ENCODE measurements around the gene CRHR1. TPM values are rescaled to one million over a fixed set of nuclear protein-coding genes. Genes with fewer than 3 reads are reported as not detected.

Gene CRHR1
- polyA plus RNA-seq, 3 donors = not detected

DNA sequence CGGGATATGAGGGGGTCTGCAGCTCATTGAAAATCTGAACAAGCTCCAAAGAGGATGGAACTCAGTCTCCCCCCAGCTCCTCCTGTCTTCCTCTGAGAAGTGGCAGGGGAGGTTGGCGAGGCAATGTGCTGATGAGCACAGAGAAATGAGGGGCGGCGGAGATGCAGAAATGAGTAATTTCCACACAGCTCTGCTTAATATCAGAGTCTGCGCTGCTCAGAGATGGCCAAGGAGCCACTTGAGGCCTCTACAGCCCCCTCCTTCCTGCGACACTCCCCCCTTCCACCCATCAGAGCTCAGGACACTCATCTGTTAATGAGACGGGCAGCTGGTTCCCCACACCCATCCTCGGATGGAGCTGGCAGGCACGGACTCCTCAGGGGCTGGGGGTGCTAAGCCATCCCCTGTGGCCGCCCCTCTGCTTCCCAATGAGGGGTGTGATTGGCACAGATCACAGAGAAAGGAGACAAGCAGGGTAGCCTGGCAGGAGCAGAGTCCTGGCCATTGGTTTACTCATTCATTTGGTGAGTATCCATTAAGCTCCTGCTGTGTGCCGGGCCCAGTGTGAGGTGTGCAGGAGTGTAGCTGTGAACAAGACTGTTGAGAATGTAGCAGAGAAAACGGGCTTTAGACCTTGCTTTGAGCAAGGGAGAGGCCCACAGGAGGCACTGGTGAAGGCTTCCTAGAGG is 12.7 kb upstream of the CRHR1 start:
- no peaks in the 10 kb centered on the region for H3K9me3 ChIP-seq (replicated peaks in 1 of 2; ENCODE audit: control insufficient read depth in 1 of 2, insufficient read depth in 1 of 2, low read length in 2 of 2)
- no peak overlapping the region for H2AFZ ChIP-seq (ENCODE audit: insufficient read depth, low read depth, low read length, poor library complexity, severe bottlenecking)
- Mint-ChIP-seq H3K4me1 (no peaks in the 10 kb centered on the region), H3K27ac (peak overlapping the region in 1 of 7 donors; percentile 22), H3K36me3 (no peaks in the 10 kb centered on the region), H3K4me3 (peak overlapping the region in 1 of 2 donors; percentile 28), H3K9me3 (peaks cover 2 to 10% (median 6%) of the 10 kb centered on the region in 7 donors), H3K27me3 (ENCODE audit: low read depth in 3 of 3) (peaks cover 28 to 35% (median 30%) of the 10 kb centered on the region in 3 donors)
- H3K27me3 ChIP-seq (ENCODE audit: control insufficient read depth in 2 of 2, insufficient read depth in 2 of 2, low read length in 2 of 2) = no peaks in the 10 kb centered on the region
- H4K20me1 ChIP-seq (ENCODE audit: insufficient read depth, low read length) = no peaks in the 10 kb centered on the region
- WGBS (ENCODE audit: insufficient coverage) = 87% methylated on average over 3 of the region's 12 CpGs
- H3K79me2 ChIP-seq (ENCODE audit: insufficient read depth, low read length) = no peaks in the 10 kb centered on the region
- H3K4me2 ChIP-seq (replicated peaks; ENCODE audit: extremely low read depth, low read length, poor library complexity, severe bottlenecking) = no peak overlapping the region
- TF ChIP-seq, protein P1, sequence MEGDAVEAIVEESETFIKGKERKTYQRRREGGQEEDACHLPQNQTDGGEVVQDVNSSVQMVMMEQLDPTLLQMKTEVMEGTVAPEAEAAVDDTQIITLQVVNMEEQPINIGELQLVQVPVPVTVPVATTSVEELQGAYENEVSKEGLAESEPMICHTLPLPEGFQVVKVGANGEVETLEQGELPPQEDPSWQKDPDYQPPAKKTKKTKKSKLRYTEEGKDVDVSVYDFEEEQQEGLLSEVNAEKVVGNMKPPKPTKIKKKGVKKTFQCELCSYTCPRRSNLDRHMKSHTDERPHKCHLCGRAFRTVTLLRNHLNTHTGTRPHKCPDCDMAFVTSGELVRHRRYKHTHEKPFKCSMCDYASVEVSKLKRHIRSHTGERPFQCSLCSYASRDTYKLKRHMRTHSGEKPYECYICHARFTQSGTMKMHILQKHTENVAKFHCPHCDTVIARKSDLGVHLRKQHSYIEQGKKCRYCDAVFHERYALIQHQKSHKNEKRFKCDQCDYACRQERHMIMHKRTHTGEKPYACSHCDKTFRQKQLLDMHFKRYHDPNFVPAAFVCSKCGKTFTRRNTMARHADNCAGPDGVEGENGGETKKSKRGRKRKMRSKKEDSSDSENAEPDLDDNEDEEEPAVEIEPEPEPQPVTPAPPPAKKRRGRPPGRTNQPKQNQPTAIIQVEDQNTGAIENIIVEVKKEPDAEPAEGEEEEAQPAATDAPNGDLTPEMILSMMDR (IDR thresholded peaks at IDR 0.05) = no peak
- no peaks in the 10 kb centered on the region for H3K36me3 ChIP-seq (replicated peaks in 1 of 2; ENCODE audit: control insufficient read depth in 1 of 2, insufficient read depth in 2 of 2, low read length in 2 of 2)
- H3K4me1 ChIP-seq (ENCODE audit: control insufficient read depth in 1 of 2, insufficient read depth in 2 of 2, low read length in 2 of 2) = no peaks in the 10 kb centered on the region
- no peak overlapping the region for H3K9ac ChIP-seq (ENCODE audit: insufficient read depth, low read length, poor library complexity, severe bottlenecking)
- intact Hi-C loops (cut with micrococcal nuclease) = no loop called here
- DNase-seq = no peak
- H3K4me3 ChIP-seq (replicated peaks in 1 of 3; ENCODE audit: low read depth in 2 of 3, low read length in 3 of 3) = no peak overlapping the region
- no peak overlapping the region for H3K27ac ChIP-seq (ENCODE audit: low read depth in 1 of 2, low read length in 2 of 2)

GRCh38 chr17:45775148-45775547 is 9.0 kb upstream of the CRHR1 start:
- no peak overlapping the region for H3K4me2 ChIP-seq (replicated peaks; ENCODE audit: extremely low read depth, low read length, poor library complexity, severe bottlenecking)
- no peak overlapping the region for H2AFZ ChIP-seq (ENCODE audit: insufficient read depth, low read depth, low read length, poor library complexity, severe bottlenecking)
- no peaks in the 10 kb centered on the region for H3K4me1 ChIP-seq (ENCODE audit: control insufficient read depth in 1 of 2, insufficient read depth in 2 of 2, low read length in 2 of 2)
- Mint-ChIP-seq H3K4me3 (no peak overlapping the region), H3K36me3 (no peaks in the 10 kb centered on the region), H3K9me3 (peaks cover 2 to 10% (median 6%) of the 10 kb centered on the region in 7 donors), H3K27me3 (ENCODE audit: low read depth in 3 of 3) (peaks cover 24 to 50% (median 37%) of the 10 kb centered on the region in 3 donors), H3K4me1 (no peaks in the 10 kb centered on the region), H3K27ac (no peak overlapping the region)
- H3K9ac ChIP-seq (ENCODE audit: insufficient read depth, low read length, poor library complexity, severe bottlenecking) = no peak overlapping the region
- no peaks in the 10 kb centered on the region for H4K20me1 ChIP-seq (ENCODE audit: insufficient read depth, low read length)
- H3K36me3 ChIP-seq (replicated peaks in 1 of 2; ENCODE audit: control insufficient read depth in 1 of 2, insufficient read depth in 2 of 2, low read length in 2 of 2) = no peaks in the 10 kb centered on the region
- H3K9me3 ChIP-seq (replicated peaks in 1 of 2; ENCODE audit: control insufficient read depth in 1 of 2, insufficient read depth in 1 of 2, low read length in 2 of 2) = no peaks in the 10 kb centered on the region
- no peak overlapping the region for H3K4me3 ChIP-seq (replicated peaks in 1 of 3; ENCODE audit: low read depth in 2 of 3, low read length in 3 of 3)
- intact Hi-C loops (cut with micrococcal nuclease) = no loop called here
- no peaks in the 10 kb centered on the region for H3K79me2 ChIP-seq (ENCODE audit: insufficient read depth, low read length)
- DNase-seq = no peak
- peaks cover 0 to 6% of the 10 kb centered on the region in 2 donors for H3K27me3 ChIP-seq (ENCODE audit: control insufficient read depth in 2 of 2, insufficient read depth in 2 of 2, low read length in 2 of 2)
- TF ChIP-seq, protein P1 (IDR thresholded peaks at IDR 0.05) = no peak
- WGBS (ENCODE audit: insufficient coverage) = 92% methylated on average over 2 of the region's 5 CpGs
- no peak overlapping the region for H3K27ac ChIP-seq (ENCODE audit: low read depth in 1 of 2, low read length in 2 of 2)

Measured in CD14-positive monocyte (primary cell).